Measurements from ENCODE around the gene MARCKS. TPM values are rescaled to one million over a fixed set of nuclear protein-coding genes. Genes with fewer than 3 reads are reported as not detected.

MARCKS gene
- total and polyA plus RNA-seq, 10 of the 15 experiments (the other 5 are each of a cell fraction or from before 2014, with no cell fraction given) = 29.0 to 164 (median 74.5) TPM

Other genes with a start within 250 kb of the MARCKS start
- gene HDAC2, start 113.8 kb downstream of the MARCKS start, total RNA-seq (2014; rRNA removed) = 40.4 and 49.5 TPM in 2 replicates
- 87.0 and 89.1 TPM in 2 replicates for gene HDAC2, start 113.8 kb downstream of the MARCKS start, total RNA-seq (2014; rRNA removed; fragmentation: Illumina TruSeq; extraction: Trizol)
- 99.5 and 104 TPM in 2 replicates for gene HDAC2, start 113.8 kb downstream of the MARCKS start, total RNA-seq (2021)
- gene HDAC2, start 113.8 kb downstream of the MARCKS start, polyA plus RNA-seq (2011; rRNA removed) = 210 and 255 TPM in 2 replicates
- 130 and 154 TPM in 2 replicates for gene HDAC2, start 113.8 kb downstream of the MARCKS start, polyA plus RNA-seq (2014; fragmentation: Illumina TruSeq; extraction: Trizol)
- gene HDAC2, start 113.8 kb downstream of the MARCKS start, polyA plus RNA-seq (2014; fragmentation: Nextera tagmentation; extraction: Ambion mirVana) = 10 to 100 TPM; 45.3 to 88.7 TPM
- 120 and 129 TPM in 2 replicates for gene HDAC2, start 113.8 kb downstream of the MARCKS start, polyA plus RNA-seq (2014; rRNA removed)
- 100 to 1,000 TPM; 157 to 158 TPM for gene HDAC2, start 113.8 kb downstream of the MARCKS start, polyA plus RNA-seq (2016; fragmentation: Nextera tagmentation; extraction: Ambion mirVana)